Measurements from ENCODE around the gene ERC2.

ERC2 gene

GRCh38 chr3:55942868-55943267 lies 525.4 kb downstream of the ERC2 start:
- DNase-seq (ENCODE audit: low read depth in 2 of 3, low spot score in 1 of 3) = no peak

DNA sequence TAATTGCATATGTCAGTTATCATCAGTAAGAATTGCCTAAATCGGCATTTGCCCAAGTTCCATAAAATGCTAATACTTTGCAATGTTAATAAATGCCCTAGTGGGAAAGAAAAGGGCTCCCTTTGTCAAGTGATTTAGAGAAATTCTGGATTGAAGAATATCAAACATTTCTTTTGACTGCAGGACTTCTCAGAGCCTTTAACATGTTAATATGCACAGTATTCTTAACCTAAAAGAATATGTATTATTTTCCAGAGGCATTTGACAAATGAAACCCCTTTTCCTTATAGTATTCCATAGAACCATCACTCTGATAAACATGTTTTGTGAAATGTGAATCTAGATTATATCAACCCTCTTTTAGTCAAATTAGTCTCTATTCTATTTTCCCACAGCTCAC lies 529.0 kb downstream of the ERC2 start:
- DNase-seq (ENCODE audit: low read depth in 2 of 3, low spot score in 1 of 3) = no peak

DNA sequence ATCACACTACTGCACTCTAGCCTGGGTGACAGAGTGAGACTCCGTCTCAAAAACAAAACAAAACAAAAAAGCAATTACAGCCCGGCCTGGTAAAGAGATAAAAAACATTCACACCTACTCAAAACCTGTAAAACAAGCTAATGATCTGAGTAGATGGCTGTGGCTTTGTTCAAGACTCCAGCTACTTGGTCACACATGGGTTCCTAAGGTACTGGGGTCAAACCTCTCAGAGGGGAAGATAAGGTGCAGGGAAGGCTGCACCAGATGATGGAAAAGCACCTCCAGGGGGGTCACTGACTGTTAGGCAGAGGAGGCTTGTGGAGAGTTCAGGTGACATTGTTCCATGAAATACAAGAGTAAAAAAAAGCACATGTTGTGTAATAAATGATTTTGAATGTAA lies 531.0 kb downstream of the ERC2 start:
- DNase-seq (ENCODE audit: low read depth in 2 of 3, low spot score in 1 of 3) = no peak

DNA sequence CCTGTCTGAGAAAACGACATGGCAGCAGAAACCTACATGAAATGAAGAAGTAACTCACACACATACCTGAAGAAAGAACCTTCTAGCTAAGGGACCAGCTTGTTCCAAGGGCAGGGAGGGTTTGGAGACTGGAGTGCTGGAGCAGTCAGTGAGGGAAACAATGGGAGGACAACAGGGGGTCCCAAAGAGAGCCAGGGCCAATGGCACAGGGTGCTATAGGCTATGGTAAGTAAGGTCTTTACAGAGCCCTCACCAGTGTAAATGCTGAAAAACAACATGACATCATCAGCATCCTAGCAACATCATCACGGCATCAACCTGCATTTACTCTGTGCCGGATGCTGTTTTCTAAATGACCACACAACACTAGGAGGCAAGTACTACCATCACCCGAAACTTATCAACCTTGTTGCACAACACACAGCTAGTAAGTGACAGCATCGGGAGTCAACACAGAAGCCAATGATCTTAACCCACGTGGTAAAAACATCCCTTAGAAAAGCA lies 531.7 kb downstream of the ERC2 start:
- DNase-seq (ENCODE audit: low read depth in 2 of 3, low spot score in 1 of 3) = no peak

GRCh38 chr3:55935241-55935640 lies 533.0 kb downstream of the ERC2 start:
- DNase-seq (ENCODE audit: low read depth in 2 of 3, low spot score in 1 of 3) = no peak

DNA sequence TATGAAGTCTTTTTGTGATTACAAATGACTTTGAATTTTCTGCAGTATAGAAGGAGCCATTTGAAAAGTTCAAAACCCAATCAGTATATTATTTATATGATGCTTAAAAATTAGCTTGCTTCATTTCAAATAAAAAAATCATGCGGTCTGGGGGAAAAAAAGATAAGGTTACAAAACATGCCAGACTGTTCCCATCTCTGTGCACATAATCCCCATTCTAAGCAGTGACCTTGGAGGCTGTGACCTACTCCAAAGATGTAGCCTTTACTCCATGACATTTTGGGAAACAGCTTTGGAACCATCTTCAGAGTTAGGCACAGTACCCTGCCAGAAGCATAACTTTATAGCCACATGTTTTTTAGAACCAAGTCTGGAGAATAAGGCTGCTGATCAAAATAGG lies 533.5 kb downstream of the ERC2 start:
- DNase-seq (ENCODE audit: low read depth in 2 of 3, low spot score in 1 of 3) = no peak

- no peak for DNase-seq (ENCODE audit: low read depth in 2 of 3, low spot score in 1 of 3)
These were observed 539.0 kb downstream of the ERC2 start for GRCh38 chr3:55929154-55929869.

GRCh38 chr3:55923626-55924025 lies 544.6 kb downstream of the ERC2 start:
- DNase-seq (ENCODE audit: low read depth in 2 of 3, low spot score in 1 of 3) = no peak

DNA sequence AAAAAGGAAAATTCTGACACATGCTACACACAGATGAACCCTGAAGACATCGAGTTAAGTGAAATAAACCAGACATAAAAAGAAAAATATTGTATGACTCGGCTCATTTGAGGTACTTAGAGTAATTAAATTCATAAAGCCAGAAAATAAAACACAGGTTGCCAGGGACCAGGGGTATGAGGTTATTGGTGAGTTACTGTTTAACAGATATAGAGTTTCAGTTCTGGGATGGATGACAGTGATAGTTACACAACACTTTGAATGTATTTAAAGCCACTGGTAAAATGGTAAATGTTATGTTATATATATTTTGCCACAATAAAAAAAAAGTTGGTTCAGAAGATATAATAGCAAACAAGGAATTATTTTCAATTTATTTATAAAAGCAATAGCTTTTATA lies 545.1 kb downstream of the ERC2 start:
- DNase-seq (ENCODE audit: low read depth in 2 of 3, low spot score in 1 of 3) = no peak

- no peak for DNase-seq (ENCODE audit: low read depth in 2 of 3, low spot score in 1 of 3)
These were observed 555.4 kb downstream of the ERC2 start for GRCh38 chr3:55912880-55913279.

GRCh38 chr3:55911266-55911665 lies 557.0 kb downstream of the ERC2 start:
- DNase-seq (ENCODE audit: low read depth in 2 of 3, low spot score in 1 of 3) = no peak

GRCh38 chr3:55910543-55910942 lies 557.7 kb downstream of the ERC2 start:
- DNase-seq (ENCODE audit: low read depth in 2 of 3, low spot score in 1 of 3) = no peak

DNA sequence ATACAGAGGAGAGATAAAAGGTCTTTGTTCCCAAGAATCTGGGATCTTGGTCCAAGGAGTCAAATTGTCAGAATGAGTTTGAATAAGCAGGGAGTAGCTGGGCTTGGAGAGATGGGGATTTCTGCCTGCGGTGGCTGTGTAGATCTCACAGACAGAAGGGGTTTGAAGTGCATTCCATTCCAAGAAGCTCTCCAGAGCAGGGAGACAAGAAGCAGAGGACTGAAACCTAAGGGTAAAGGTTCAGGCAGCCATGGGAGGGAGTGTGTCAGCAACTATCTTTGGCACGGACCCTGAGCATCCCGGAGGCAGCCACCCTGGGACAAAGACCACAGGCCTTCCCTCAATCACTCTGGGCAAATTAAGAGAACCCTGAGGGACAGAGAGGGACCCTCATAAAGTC lies 558.9 kb downstream of the ERC2 start:
- no peak for DNase-seq (ENCODE audit: low read depth in 2 of 3, low spot score in 1 of 3)

- DNase-seq (ENCODE audit: low read depth in 2 of 3, low spot score in 1 of 3) = no peak
These were observed 560.7 kb downstream of the ERC2 start for GRCh38 chr3:55907616-55908015.

DNA sequence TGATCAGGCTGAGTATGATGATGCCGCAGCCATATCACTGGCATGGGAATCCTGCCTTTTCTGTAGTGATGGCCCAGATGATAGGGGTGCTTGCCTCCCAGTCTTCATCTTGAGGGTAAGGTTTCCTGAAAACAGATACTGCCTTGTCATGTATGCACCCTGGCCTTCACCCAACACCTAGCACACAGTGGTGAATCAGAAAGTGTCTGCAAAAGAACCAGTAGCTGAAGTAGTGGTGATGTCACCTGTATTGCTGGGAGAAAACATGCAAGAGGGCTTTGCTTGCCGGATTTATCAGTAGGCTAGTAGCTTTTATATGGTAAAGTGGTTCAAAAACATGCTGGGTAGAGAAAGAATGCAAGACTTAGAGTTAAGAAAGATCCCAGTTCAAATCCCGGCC lies 561.4 kb downstream of the ERC2 start:
- no peak for DNase-seq (ENCODE audit: low read depth in 2 of 3, low spot score in 1 of 3)

DNA sequence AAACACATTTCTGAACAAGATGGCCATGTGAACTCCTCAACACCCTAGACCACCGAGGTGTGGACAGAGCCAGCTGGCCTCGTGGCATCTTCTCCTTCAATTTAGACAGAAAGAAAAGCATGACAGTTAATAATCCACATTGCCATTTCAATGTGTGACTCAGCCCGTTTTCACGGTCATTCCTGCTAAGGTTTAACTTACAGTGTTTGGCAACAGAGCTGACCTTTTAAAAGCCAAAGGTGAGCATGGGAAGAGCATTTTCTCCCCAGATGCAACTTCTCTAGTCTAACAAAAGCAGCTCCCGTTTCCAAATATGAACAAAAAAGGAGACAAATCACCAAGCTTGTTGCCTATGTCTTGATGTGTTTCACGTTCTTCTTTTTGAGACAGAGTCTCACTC lies 563.6 kb downstream of the ERC2 start:
- DNase-seq (ENCODE audit: low read depth in 2 of 3, low spot score in 1 of 3) = no peak

DNA sequence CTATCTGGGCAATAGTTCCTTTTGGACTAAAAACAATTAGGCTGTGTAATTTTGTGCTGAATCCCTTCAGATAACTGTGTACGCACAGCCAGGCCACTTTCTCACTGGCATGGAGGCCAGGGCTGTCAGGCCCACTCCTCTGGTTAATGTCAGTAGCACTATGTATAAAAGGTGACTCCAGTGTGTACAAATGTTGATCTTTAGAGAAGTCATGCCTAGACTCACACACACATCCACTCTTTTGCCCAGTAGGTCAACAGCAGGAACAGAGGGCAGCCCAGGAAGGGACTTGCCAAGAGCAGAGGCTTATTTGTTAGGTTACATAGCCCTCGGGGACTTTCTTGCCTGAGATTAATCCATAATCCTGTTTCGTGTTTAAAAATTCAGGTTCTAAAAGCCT lies 564.6 kb downstream of the ERC2 start:
- no peak for DNase-seq (ENCODE audit: low read depth in 2 of 3, low spot score in 1 of 3)

GRCh38 chr3:55902221-55902900 lies 565.9 kb downstream of the ERC2 start:
- no peak for DNase-seq (ENCODE audit: low read depth in 2 of 3, low spot score in 1 of 3)

DNA sequence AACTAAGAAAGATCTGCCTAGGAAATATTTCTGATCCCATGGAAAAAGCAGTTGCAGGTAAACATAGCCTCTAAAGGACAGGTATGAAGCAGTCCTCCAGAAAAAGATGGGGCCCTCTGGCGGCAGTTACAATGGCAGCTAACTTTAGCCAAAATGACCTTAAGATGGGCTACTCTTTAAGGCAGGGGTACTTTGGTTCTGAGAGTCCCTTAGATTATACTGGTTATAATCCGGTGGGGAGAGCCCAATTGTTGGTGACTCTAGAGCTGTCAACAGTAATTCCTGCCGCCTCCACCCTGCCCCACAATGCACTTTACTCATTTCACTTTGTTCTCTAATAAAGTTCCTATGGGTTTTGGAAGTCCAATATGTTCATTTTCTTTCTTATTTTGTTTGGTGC lies 568.4 kb downstream of the ERC2 start:
- DNase-seq (ENCODE audit: low read depth in 2 of 3, low spot score in 1 of 3) = no peak

GRCh38 chr3:55897573-55898224 lies 570.6 kb downstream of the ERC2 start:
- no peak for DNase-seq (ENCODE audit: low read depth in 2 of 3, low spot score in 1 of 3)

DNA sequence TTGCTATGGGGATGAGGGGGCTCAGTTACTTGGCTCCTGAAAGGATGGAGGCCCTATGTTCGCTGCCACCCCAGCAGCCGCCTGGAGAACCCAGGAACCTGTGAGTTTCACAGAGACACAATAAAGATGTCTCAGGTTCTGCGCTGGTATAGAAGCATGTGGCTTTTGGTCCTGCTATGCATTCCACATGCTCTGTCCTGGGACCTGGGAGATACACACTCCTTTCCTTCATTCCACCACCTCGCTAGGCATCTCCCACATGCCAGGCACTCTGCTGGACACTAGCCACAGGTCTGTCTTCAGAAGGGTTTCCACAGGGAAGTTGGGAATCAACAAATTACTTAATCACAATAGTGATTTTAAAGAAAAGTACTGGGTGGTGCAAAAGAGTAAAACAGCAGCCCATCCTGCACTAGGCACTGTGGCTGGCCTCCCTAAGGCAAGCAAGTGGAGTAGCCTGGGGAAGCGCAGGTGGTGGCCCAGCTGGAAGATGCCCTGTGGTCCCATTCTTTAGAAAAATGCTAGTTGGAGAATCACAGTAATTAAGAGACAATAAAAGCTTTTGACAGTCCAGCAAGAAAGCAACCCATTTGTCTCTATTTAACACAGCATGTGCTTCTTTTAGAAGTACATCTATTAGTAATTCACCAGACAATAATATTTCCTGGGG lies 572.2 kb downstream of the ERC2 start:
- no peak for DNase-seq (ENCODE audit: low read depth in 2 of 3, low spot score in 1 of 3)

- DNase-seq (ENCODE audit: low read depth in 2 of 3, low spot score in 1 of 3) = no peak
These were observed 573.7 kb downstream of the ERC2 start for GRCh38 chr3:55894605-55895004.

All from stimulated activated CD4-positive, alpha-beta T cell treated with anti-CD3 and anti-CD28 coated beads, Interleukin-12 subunit alpha, Interleukin-12 subunit beta, amount 100 ng/mL, for 48 hours (primary cell).